A549 (cell line): ENCODE results near the gene GARIN1A. TPM values are rescaled to one million over a fixed set of nuclear protein-coding genes. Genes with fewer than 3 reads are reported as not detected.

ENCODE experiments used
- ATAC-seq, 2 experiments: fragments of 200-7000 bp in 1 of 2; fragments of >200 bp in 1 of 2; cut with Nextera tagmentation in 1 of 2; cut with Tn5 transposase in 1 of 2; 3 replicates each; pipeline versions ENCODE4 v1.8.0 to v1.9.1; 2018 to 2020; ENCODE audit warnings: mild to moderate bottlenecking in 1 of 2, moderate library complexity in 1 of 2
- CTCF ChIA-PET: fragments of 300-600 bp; sonication (Branson Sonifier 250); formaldehyde crosslinking; extraction: SDS; loops from one replicate; lab custom pipeline; 2021; ENCODE audit warnings: antibody characterized with exemption, inconsistent platforms; lab: Yijun Ruan, JAX
- POLR2A ChIA-PET: fragments of 350-600 bp; formaldehyde crosslinking; extraction: SDS; loops from one replicate; lab custom pipeline; 2021; ENCODE audit warnings: antibody characterized with exemption, inconsistent platforms; lab: Yijun Ruan, JAX
- DNase-seq, 2 experiments: peaks; one replicate each; pipeline versions ENCODE4 v3.0.0 to v3.0.0-alpha.2; 2011 to 2016; ENCODE audit warnings: low read depth in 1 of 2, low spot score in 1 of 2
- FAIRE-seq: peaks from 2 replicates; lab custom pipeline; 2011; peaks lifted over from hg19 to GRCh38; lab: Jason Lieb, UNC
- H3K27ac ChIP-seq, 2 experiments: fragments of >200 bp; sonication (Bioruptor Twin); formaldehyde crosslinking; 3 replicates each; pipeline ENCODE4 v1.5.1; 2016 to 2017
- H3K4me1 ChIP-seq: fragments of >200 bp; sonication (Bioruptor Twin); formaldehyde crosslinking; 3 replicates; pipeline ENCODE4 v1.6.1; 2016
- H3K4me2 ChIP-seq: fragments of >200 bp; sonication (Bioruptor Twin); formaldehyde crosslinking; 3 replicates; pipeline ENCODE4 v1.6.1; 2016
- H3K4me3 ChIP-seq: fragments of >200 bp; sonication (Bioruptor Twin); formaldehyde crosslinking; 3 replicates; pipeline ENCODE4 v1.5.1; 2016
- H3K9me3 ChIP-seq: fragments of >200 bp; sonication (Bioruptor Twin); formaldehyde crosslinking; 3 replicates; pipeline ENCODE4 v1.6.1; 2016
- BHLHE40 ChIP-seq: IDR thresholded peaks from 2 replicates; pipeline ENCODE4 v1.6.1; 2012; ENCODE audit warnings: low read depth, low read length, inconsistent platforms
- CBX8 ChIP-seq: fragments of 200-600 bp; sonication (generic); IDR thresholded peaks from 2 replicates; pipeline ENCODE4 v1.6.1; 2016
- CHD4 ChIP-seq: fragments of 200-600 bp; sonication (generic); IDR thresholded peaks from 2 replicates; pipeline ENCODE4 v1.6.1; 2016; ENCODE audit warnings: antibody characterized with exemption, mild to moderate bottlenecking, borderline replicate concordance
- EHF ChIP-seq: fragments of 250-450 bp; sonication (Bioruptor Pico); IDR thresholded peaks from 2 replicates; pipeline ENCODE4 v1.5.0; 2020; ENCODE audit warnings: mild to moderate bottlenecking
- EHMT2 ChIP-seq: fragments of 200-600 bp; sonication (generic); IDR thresholded peaks from 2 replicates; pipeline ENCODE4 v1.6.1; 2016; ENCODE audit warnings: antibody characterized with exemption, low read depth, mild to moderate bottlenecking, moderate library complexity
- ESRRA ChIP-seq: fragments of 150-350 bp; IDR thresholded peaks from 2 replicates; pipeline ENCODE4 v1.6.1; 2014; ENCODE audit warnings: mild to moderate bottlenecking, low read length, borderline replicate concordance
- FOSB ChIP-seq: fragments of 250-450 bp; sonication (Bioruptor Pico); IDR thresholded peaks from 2 replicates; pipeline ENCODE4 v1.5.0; 2020; ENCODE audit warnings: mild to moderate bottlenecking, moderate library complexity
- HOXA7 ChIP-seq: fragments of 250-450 bp; sonication (Bioruptor Pico); IDR thresholded peaks from 2 replicates; pipeline ENCODE4 v1.5.0; 2020; ENCODE audit warnings: mild to moderate bottlenecking, moderate library complexity
- HOXB5 ChIP-seq: fragments of 250-450 bp; sonication (Bioruptor Pico); IDR thresholded peaks from 2 replicates; pipeline ENCODE4 v1.5.0; 2020; ENCODE audit warnings: mild to moderate bottlenecking, moderate library complexity
- MYC ChIP-seq: IDR thresholded peaks from 2 replicates; pipeline ENCODE4 v1.6.1; 2012; ENCODE audit warnings: mild to moderate bottlenecking, inconsistent platforms, low read length, improper control_type of control experiment, borderline replicate concordance
- PHF8 ChIP-seq: fragments of 200-600 bp; sonication (generic); IDR thresholded peaks from 2 replicates; pipeline ENCODE4 v1.6.1; 2016; ENCODE audit warnings: low read depth, mild to moderate bottlenecking, antibody characterized with exemption, moderate library complexity, borderline replicate concordance
- POLR2A ChIP-seq: IDR thresholded peaks from 2 replicates; pipeline ENCODE4 v1.6.1; 2012; ENCODE audit warnings: mild to moderate bottlenecking, low read length
- POLR2AphosphoS2 ChIP-seq: conservative IDR thresholded peaks from 2 replicates; pipeline ENCODE4 v1.6.1; 2012; ENCODE audit warnings: low read length, improper control_type of control experiment, inconsistent platforms
- RAD21 ChIP-seq, 2 experiments: fragments of >200 bp in 1 of 2; sonication (Bioruptor Twin) in 1 of 2; formaldehyde crosslinking in 1 of 2; IDR thresholded peaks in 1 of 2; conservative IDR thresholded peaks in 1 of 2; 2 replicates in 1 of 2; 3 replicates in 1 of 2; pipeline ENCODE4 v1.6.1; 2012 to 2018; ENCODE audit warnings: inconsistent platforms in 1 of 2
- RARB ChIP-seq: fragments of 250-450 bp; sonication (Bioruptor Pico); IDR thresholded peaks from 2 replicates; pipeline ENCODE4 v1.8.0; 2021; ENCODE audit warnings: mild to moderate bottlenecking, moderate library complexity
- RFX5 ChIP-seq: fragments of 450-650 bp; IDR thresholded peaks from 2 replicates; pipeline ENCODE4 v1.7.1; 2014; ENCODE audit warnings: antibody characterized with exemption, mild to moderate bottlenecking, moderate library complexity
- RNF2 ChIP-seq: fragments of 200-600 bp; sonication (generic); IDR thresholded peaks from 2 replicates; pipeline ENCODE4 v1.6.1; 2016; ENCODE audit warnings: low read depth, mild to moderate bottlenecking, antibody characterized with exemption, moderate library complexity, borderline replicate concordance
- SMC3 ChIP-seq: fragments of >200 bp; sonication (Bioruptor Twin); formaldehyde crosslinking; IDR thresholded peaks from 3 replicates; pipeline ENCODE4 v1.6.1; 2018; ENCODE audit warnings: inconsistent platforms
- SREBF2 ChIP-seq: fragments of 450-650 bp; IDR thresholded peaks from 2 replicates; pipeline ENCODE4 v1.6.1; 2014; ENCODE audit warnings: mild to moderate bottlenecking, moderate library complexity
- TP53 ChIP-seq: fragments of 250-450 bp; sonication (Bioruptor Pico); IDR thresholded peaks from 2 replicates; pipeline ENCODE4 v1.5.0; 2021; ENCODE audit warnings: mild to moderate bottlenecking, moderate library complexity
- ZSCAN20 ChIP-seq: fragments of 250-450 bp; sonication (Bioruptor Pico); IDR thresholded peaks from 2 replicates; pipeline ENCODE4 v1.8.0; 2022; ENCODE audit warnings: mild to moderate bottlenecking, moderate library complexity
- WGBS: methylation state at CpG from one replicate; pipeline ENCODE4 v1.1.6; 2017; ENCODE audit errors: missing lambda C conversion rate; 5-methylcytosine and 5-hydroxymethylcytosine counted together
- polyA plus RNA-seq, 4 experiments: library from polyadenylated mRNA; depleted of rRNA in 3 of 4; stranded (reverse); fragments of >200 nt; fragmentation: RNase III in 1 of 4; extraction: RNeasy Plus Mini Kit Qiagen cat#74134 plus additional on column Dnase treatment in 1 of 4; gene quantifications; 2 replicates in 3 of 4; 3 replicates in 1 of 4; pipeline ENCODE4 v1.2.3, GENCODE V29; 2011 to 2017
- TF ChIP-seq, protein P1 (sequence below): IDR thresholded peaks from 2 replicates; pipeline ENCODE4 v1.6.1; 2012; ENCODE audit warnings: low read depth, borderline replicate concordance
- TF ChIP-seq, protein P2 (sequence below): fragments of 250-450 bp; sonication (Bioruptor Pico); IDR thresholded peaks from 2 replicates; pipeline ENCODE4 v1.5.0; 2021; ENCODE audit warnings: mild to moderate bottlenecking, moderate library complexity, borderline replicate concordance
- TF ChIP-seq, protein P3 (sequence below): fragments of >200 bp; sonication (Bioruptor Twin); formaldehyde crosslinking; IDR thresholded peaks from 3 replicates; pipeline ENCODE4 v1.6.1; 2016
- TF ChIP-seq, protein P4 (sequence below): fragments of 150-350 bp; IDR thresholded peaks from 2 replicates; pipeline ENCODE4 v1.6.1; 2014; ENCODE audit warnings: low read depth, mild to moderate bottlenecking, low read length
- TF ChIP-seq, protein P5 (sequence below): IDR thresholded peaks from 2 replicates; pipeline ENCODE4 v1.6.1; 2012

GARIN1A gene
- polyA plus RNA-seq, 2 of the 4 experiments (the other 2 are of a cell fraction): 0.30 to 0.37 TPM

DNA sequence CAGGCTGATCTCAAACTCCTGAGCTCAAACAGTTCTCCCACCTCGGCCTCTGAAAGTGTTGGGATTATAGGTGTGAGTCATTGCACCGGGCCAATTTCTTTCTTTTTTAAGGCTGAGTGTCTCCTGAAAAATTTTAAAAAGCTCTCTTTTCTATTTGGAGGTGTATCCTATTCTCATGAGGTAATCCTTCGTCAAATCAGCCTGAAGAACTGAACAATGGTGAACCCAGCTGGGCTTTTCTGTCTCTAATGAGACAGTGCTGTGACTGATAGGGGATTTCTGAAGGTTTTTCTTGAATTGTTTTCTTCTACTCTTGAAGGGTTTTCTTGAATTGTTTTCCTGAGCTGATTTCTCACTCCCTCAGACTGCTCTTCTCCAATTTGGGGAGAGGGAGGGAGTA is 36.1 kb downstream of the GARIN1A start:
- TF ChIP-seq TP53: no peak
- TF ChIP-seq, protein P1, sequence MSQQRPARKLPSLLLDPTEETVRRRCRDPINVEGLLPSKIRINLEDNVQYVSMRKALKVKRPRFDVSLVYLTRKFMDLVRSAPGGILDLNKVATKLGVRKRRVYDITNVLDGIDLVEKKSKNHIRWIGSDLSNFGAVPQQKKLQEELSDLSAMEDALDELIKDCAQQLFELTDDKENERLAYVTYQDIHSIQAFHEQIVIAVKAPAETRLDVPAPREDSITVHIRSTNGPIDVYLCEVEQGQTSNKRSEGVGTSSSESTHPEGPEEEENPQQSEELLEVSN: no peak
- TF ChIP-seq BHLHE40: no peak
- TF ChIP-seq PHF8: no peak
- TF ChIP-seq, protein P2, sequence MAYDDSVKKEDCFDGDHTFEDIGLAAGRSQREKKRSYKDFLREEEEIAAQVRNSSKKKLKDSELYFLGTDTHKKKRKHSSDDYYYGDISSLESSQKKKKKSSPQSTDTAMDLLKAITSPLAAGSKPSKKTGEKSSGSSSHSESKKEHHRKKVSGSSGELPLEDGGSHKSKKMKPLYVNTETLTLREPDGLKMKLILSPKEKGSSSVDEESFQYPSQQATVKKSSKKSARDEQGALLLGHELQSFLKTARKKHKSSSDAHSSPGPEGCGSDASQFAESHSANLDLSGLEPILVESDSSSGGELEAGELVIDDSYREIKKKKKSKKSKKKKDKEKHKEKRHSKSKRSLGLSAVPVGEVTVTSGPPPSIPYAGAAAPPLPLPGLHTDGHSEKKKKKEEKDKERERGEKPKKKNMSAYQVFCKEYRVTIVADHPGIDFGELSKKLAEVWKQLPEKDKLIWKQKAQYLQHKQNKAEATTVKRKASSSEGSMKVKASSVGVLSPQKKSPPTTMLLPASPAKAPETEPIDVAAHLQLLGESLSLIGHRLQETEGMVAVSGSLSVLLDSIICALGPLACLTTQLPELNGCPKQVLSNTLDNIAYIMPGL (CRISPR knock-in tag): no peak
- TF ChIP-seq RAD21 (conservative IDR thresholded peaks at IDR 0.05 in 1 of 2, IDR thresholded peaks at IDR 0.05 in 1 of 2): no peak
- TF ChIP-seq RFX5: no peak
- TF ChIP-seq HOXA7 (CRISPR knock-in tag): no peak
- TF ChIP-seq FOSB (CRISPR knock-in tag): no peak
- no peak for TF ChIP-seq POLR2AphosphoS2
- no peak for TF ChIP-seq MYC
- no peak for TF ChIP-seq ESRRA
- TF ChIP-seq ZSCAN20: no peak
- no peak for TF ChIP-seq HOXB5 (CRISPR knock-in tag)
- TF ChIP-seq RNF2: no peak
- no peak for TF ChIP-seq EHF
- TF ChIP-seq RARB (CRISPR knock-in tag): no peak
- Histone ChIP-seq H3K4me3 (no peak overlapping the region), H3K27ac (no peak overlapping the region), H3K9me3 (no peaks in the 10 kb centered on the region), H3K4me1 (no peaks in the 10 kb centered on the region), H3K4me2 (no peak overlapping the region)
- 67% methylated on average over 3 of the region's 3 CpGs for WGBS
- ATAC-seq: no peak
- DNase-seq: no peak
- CTCF ChIA-PET: interaction anchor here (0.8 to 2.6 kb wide), 2 partner anchors 10 to 31 kb away, joined by 6 to 11 read pairs; no protein-coding TSS in a partner anchor
- FAIRE-seq: no peak
- POLR2A ChIA-PET: no interaction called here

DNA sequence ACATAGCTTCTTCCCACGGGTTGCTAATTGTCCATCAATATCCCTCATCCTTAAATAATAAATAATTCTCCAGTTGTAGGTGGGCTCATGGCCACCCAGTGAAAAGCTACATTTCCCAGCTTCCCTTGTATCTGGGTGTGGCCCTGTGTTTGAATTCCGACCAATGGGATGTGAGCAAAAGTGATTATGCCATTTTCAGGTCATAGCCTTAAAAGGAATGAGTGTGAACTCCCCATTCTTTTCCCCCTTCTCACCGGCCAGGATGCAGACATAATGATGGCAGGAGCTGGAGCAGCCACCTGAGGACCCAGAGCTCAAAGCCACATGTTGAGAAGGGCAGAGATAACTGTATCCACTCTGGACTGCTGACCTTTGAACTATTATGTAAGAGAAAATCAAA is 36.7 kb downstream of the GARIN1A start:
- no peak for TF ChIP-seq SREBF2
- no peak for TF ChIP-seq HOXB5 (CRISPR knock-in tag)
- TF ChIP-seq CHD4: no peak
- TF ChIP-seq POLR2A: no peak
- TF ChIP-seq, protein P3, sequence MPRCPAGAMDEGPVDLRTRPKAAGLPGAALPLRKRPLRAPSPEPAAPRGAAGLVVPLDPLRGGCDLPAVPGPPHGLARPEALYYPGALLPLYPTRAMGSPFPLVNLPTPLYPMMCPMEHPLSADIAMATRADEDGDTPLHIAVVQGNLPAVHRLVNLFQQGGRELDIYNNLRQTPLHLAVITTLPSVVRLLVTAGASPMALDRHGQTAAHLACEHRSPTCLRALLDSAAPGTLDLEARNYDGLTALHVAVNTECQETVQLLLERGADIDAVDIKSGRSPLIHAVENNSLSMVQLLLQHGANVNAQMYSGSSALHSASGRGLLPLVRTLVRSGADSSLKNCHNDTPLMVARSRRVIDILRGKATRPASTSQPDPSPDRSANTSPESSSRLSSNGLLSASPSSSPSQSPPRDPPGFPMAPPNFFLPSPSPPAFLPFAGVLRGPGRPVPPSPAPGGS: no peak
- TF ChIP-seq HOXA7 (CRISPR knock-in tag): no peak
- no peak for TF ChIP-seq ZSCAN20
- TF ChIP-seq, protein P4, sequence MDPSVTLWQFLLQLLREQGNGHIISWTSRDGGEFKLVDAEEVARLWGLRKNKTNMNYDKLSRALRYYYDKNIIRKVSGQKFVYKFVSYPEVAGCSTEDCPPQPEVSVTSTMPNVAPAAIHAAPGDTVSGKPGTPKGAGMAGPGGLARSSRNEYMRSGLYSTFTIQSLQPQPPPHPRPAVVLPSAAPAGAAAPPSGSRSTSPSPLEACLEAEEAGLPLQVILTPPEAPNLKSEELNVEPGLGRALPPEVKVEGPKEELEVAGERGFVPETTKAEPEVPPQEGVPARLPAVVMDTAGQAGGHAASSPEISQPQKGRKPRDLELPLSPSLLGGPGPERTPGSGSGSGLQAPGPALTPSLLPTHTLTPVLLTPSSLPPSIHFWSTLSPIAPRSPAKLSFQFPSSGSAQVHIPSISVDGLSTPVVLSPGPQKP: no peak
- no peak for TF ChIP-seq CBX8
- TF ChIP-seq, protein P5, sequence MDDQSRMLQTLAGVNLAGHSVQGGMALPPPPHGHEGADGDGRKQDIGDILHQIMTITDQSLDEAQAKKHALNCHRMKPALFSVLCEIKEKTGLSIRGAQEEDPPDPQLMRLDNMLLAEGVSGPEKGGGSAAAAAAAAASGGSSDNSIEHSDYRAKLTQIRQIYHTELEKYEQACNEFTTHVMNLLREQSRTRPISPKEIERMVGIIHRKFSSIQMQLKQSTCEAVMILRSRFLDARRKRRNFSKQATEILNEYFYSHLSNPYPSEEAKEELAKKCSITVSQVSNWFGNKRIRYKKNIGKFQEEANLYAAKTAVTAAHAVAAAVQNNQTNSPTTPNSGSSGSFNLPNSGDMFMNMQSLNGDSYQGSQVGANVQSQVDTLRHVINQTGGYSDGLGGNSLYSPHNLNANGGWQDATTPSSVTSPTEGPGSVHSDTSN: no peak
- no peak for TF ChIP-seq BHLHE40
- no peak for TF ChIP-seq EHMT2
- no peak for TF ChIP-seq SMC3
- Histone ChIP-seq H3K9me3 (no peaks in the 10 kb centered on the region), H3K4me3 (no peak overlapping the region), H3K27ac (no peak overlapping the region), H3K4me1 (no peaks in the 10 kb centered on the region), H3K4me2 (no peak overlapping the region)
- POLR2A ChIA-PET: no interaction called here
- FAIRE-seq: no peak
- 26% methylated on average over 3 of the region's 3 CpGs for WGBS
- no peak; a peak in 1 of 6 replicates for ATAC-seq
- DNase-seq: no peak
- CTCF ChIA-PET: interaction anchor here (2.6 kb wide), 1 partner anchor 11 kb away, joined by 11 read pairs; no protein-coding TSS in a partner anchor
